HG03565 (cell line): ENCODE data around the gene PTEN.
A peak's percentile ranks its signal among the peaks of the same experiment; 100 is the strongest.
"Not testable (repeated sequence)": the region's sequence is repeated elsewhere in the genome, so short reads cannot be mapped to it uniquely, and the experiment has no call there.

Experiments used
- ATAC-seq: cut with Tn5 transposase; IDR thresholded peaks from one replicate; pipeline ENCODE4 v1.9.1; 2021; ENCODE audit warnings: mild to moderate bottlenecking, moderate library complexity; ENCODE audit not compliant: unreplicated experiment

The PTEN gene

GRCh38 chr10:87844837-87845623 is 18.4 kb upstream of the PTEN start:
- no peak for ATAC-seq

GRCh38 chr10:87845624-87845998 is 17.8 kb upstream of the PTEN start:
- ATAC-seq, result no peak

GRCh38 chr10:87846023-87846422 is 17.4 kb upstream of the PTEN start:
- ATAC-seq, result no peak

- ATAC-seq, result not testable (repeated sequence)
Observed at GRCh38 chr10:87846711-87847110, 16.7 kb upstream of the PTEN start.

GRCh38 chr10:87847550-87847949 is 15.9 kb upstream of the PTEN start:
- no peak for ATAC-seq

GRCh38 chr10:87849001-87849400 is 14.4 kb upstream of the PTEN start:
- ATAC-seq, result no peak

- no peak for ATAC-seq
Observed at GRCh38 chr10:87850742-87851205, 12.7 kb upstream of the PTEN start.

- ATAC-seq, result no peak
Observed at GRCh38 chr10:87852089-87852488, 11.3 kb upstream of the PTEN start.

- ATAC-seq, result not testable (repeated sequence)
Observed at GRCh38 chr10:87855247-87855646, 8.2 kb upstream of the PTEN start.

- not testable (repeated sequence) for ATAC-seq
Observed at GRCh38 chr10:87855665-87856064, 7.8 kb upstream of the PTEN start.

- no peak for ATAC-seq
Observed at GRCh38 chr10:87860156-87860795, 3.1 kb upstream of the PTEN start.

- no peak for ATAC-seq
Observed at GRCh38 chr10:87860816-87861403, 2.5 kb upstream of the PTEN start.

GRCh38 chr10:87861566-87861952 is 1.9 kb upstream of the PTEN start:
- peak; percentile 8 for ATAC-seq

GRCh38 chr10:87861953-87862678 is 1.3 kb upstream of the PTEN start:
- ATAC-seq, result peak; percentile 38

GRCh38 chr10:87862679-87863052 is 759 bp upstream of the PTEN start:
- ATAC-seq, result no peak

GRCh38 chr10:87863951-87864495 is 598 bp downstream of the PTEN start:
- ATAC-seq, result not testable (repeated sequence)

- no peak for ATAC-seq
Observed at GRCh38 chr10:87864496-87865059, 1.2 kb downstream of the PTEN start.

- ATAC-seq, result no peak
Observed at GRCh38 chr10:87865241-87865881, 1.9 kb downstream of the PTEN start.

GRCh38 chr10:87866412-87866974 is 3.1 kb downstream of the PTEN start:
- no peak for ATAC-seq

- ATAC-seq, result no peak
Observed at GRCh38 chr10:87867453-87867852, 4.0 kb downstream of the PTEN start.
